ENCODE data around the gene SDR39U1.
A peak's percentile ranks its signal among the peaks of the same experiment; 100 is the strongest.

SDR39U1 gene

GRCh38 chr14:24411443-24412389, 30.9 kb downstream of the SDR39U1 start:
- Histone ChIP-seq H3K9me3 (no peaks in the 10 kb centered on the region), H3K27ac (no peak overlapping the region), H3K4me1 (no peaks in the 10 kb centered on the region), H3K27me3 (no peaks in the 10 kb centered on the region), H3K36me3 (peaks cover 7 to 71% (median 51%) of the 10 kb centered on the region in 3 donors), H3K4me3 (no peak overlapping the region)
- intact Hi-C loops (cut with DNase I; ENCODE audit: low total_unique reads): no loop called here
- DNase-seq: no peak
- TF ChIP-seq, protein P1, sequence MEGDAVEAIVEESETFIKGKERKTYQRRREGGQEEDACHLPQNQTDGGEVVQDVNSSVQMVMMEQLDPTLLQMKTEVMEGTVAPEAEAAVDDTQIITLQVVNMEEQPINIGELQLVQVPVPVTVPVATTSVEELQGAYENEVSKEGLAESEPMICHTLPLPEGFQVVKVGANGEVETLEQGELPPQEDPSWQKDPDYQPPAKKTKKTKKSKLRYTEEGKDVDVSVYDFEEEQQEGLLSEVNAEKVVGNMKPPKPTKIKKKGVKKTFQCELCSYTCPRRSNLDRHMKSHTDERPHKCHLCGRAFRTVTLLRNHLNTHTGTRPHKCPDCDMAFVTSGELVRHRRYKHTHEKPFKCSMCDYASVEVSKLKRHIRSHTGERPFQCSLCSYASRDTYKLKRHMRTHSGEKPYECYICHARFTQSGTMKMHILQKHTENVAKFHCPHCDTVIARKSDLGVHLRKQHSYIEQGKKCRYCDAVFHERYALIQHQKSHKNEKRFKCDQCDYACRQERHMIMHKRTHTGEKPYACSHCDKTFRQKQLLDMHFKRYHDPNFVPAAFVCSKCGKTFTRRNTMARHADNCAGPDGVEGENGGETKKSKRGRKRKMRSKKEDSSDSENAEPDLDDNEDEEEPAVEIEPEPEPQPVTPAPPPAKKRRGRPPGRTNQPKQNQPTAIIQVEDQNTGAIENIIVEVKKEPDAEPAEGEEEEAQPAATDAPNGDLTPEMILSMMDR (IDR thresholded peaks at IDR 0.05): peak; percentile 54 to 59

- no peak overlapping the region for H3K4me3 ChIP-seq
- peaks cover 5 to 59% (median 42%) of the 10 kb centered on the region in 3 donors for H3K36me3 ChIP-seq
- intact Hi-C loops (cut with DNase I; ENCODE audit: low total_unique reads): no loop called here
- no peak overlapping the region for H3K27ac ChIP-seq
- no peak for DNase-seq
- no peaks in the 10 kb centered on the region for H3K4me1 ChIP-seq
- no peaks in the 10 kb centered on the region for H3K27me3 ChIP-seq
- H3K9me3 ChIP-seq: no peaks in the 10 kb centered on the region
- TF ChIP-seq, protein P1 (IDR thresholded peaks at IDR 0.05): no peak
Measured at GRCh38 chr14:24409956-24410355, 32.6 kb downstream of the SDR39U1 start.

DNA sequence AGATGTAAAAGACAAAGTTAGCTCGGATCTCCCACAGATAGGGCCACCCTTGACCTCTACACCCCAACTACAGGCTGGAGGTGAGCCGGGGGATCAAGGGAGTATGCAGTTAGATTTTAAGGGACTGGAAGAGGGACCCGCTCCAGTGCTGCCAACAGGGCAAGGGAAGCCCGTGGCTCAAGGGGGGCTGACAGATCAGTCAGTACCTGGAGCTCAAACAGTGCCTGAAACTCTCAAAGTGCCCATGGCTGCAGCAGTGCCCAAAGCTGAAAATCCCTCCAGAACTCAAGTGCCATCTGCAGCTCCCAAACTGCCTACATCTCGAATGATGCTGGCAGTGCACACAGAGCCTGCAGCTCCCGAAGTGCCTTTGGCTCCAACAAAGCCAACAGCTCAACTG, 33.4 kb downstream of the SDR39U1 start:
- TF ChIP-seq, protein P1 (IDR thresholded peaks at IDR 0.05): no peak
- no peak overlapping the region for H3K27ac ChIP-seq
- no peak overlapping the region for H3K4me3 ChIP-seq
- no peaks in the 10 kb centered on the region for H3K4me1 ChIP-seq
- peaks cover 5 to 52% (median 35%) of the 10 kb centered on the region in 3 donors for H3K36me3 ChIP-seq
- H3K27me3 ChIP-seq: no peaks in the 10 kb centered on the region
- intact Hi-C loops (cut with DNase I; ENCODE audit: low total_unique reads): no loop called here
- H3K9me3 ChIP-seq: no peaks in the 10 kb centered on the region
- DNase-seq: no peak

DNA sequence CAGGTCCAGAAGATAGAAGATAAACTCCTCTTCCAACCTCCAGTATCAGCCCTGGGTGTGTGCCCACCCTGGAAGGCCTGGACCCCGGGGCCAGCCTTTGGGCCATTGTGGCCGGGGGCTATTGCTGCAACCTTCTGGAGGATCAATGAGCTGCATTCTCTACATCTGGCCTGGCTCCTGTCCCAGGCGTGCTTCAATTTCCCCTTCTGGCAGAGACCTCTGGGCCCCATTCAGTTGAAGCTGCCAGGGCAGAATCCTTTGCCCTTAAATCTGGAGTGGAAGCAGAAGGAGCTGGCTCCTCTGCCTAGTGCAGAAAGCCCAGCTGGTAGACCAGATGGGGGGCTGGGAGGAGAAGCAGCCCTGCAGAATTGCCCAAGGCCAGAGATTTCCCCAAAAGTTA, 33.8 kb downstream of the SDR39U1 start:
- TF ChIP-seq, protein P1 (IDR thresholded peaks at IDR 0.05): no peak
- no peaks in the 10 kb centered on the region for H3K27me3 ChIP-seq
- H3K4me3 ChIP-seq: no peak overlapping the region
- H3K4me1 ChIP-seq: no peaks in the 10 kb centered on the region
- no peak for DNase-seq
- H3K27ac ChIP-seq: no peak overlapping the region
- no peaks in the 10 kb centered on the region for H3K9me3 ChIP-seq
- intact Hi-C loops (cut with DNase I; ENCODE audit: low total_unique reads): no loop called here
- peaks cover 5 to 48% (median 35%) of the 10 kb centered on the region in 3 donors for H3K36me3 ChIP-seq

- Histone ChIP-seq H3K9me3 (no peaks in the 10 kb centered on the region), H3K4me3 (no peak overlapping the region), H3K36me3 (peaks cover 5 to 38% (median 31%) of the 10 kb centered on the region in 3 donors), H3K4me1 (peaks cover 0 to 6% (median 0%) of the 10 kb centered on the region in 4 donors), H3K27ac (no peak overlapping the region), H3K27me3 (no peaks in the 10 kb centered on the region)
- intact Hi-C loops (cut with DNase I; ENCODE audit: low total_unique reads): no loop called here
- no peak for DNase-seq
- TF ChIP-seq, protein P1 (IDR thresholded peaks at IDR 0.05): no peak
Measured at GRCh38 chr14:24407608-24408325, 34.8 kb downstream of the SDR39U1 start.

All from tibial artery (tissue), 4 donors.